ENCODE measurements around the gene CADPS2. TPM values are rescaled to one million over a fixed set of nuclear protein-coding genes. Genes with fewer than 3 reads are reported as not detected.
"Not testable (repeated sequence)": the region's sequence is repeated elsewhere in the genome, so short reads cannot be mapped to it uniquely, and the experiment has no call there.

CADPS2 gene
- polyA plus RNA-seq, 4 donors, result 38.1 to 59.8 (median 52.9) TPM

DNA sequence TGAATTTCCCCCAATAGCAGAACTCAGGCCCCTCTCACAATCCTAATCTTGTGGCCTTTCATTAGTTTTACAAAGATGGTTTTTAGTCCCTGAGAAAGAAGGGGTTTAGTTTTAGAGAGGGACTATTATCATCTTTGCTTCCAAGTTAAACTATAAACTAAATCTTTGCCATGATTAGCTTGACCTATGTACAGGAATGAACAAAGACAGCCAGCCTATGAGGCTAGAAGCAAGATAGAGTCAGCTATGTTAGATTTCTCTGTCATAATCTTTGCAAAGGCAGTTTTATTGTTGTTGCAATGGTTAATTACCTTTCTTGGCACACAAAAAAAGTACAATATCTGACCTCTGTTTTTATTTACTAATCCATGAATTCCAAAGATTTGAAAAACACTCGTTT is 206.4 kb downstream of the CADPS2 start:
- DNase-seq (ENCODE audit: low read depth in 4 of 4, low spot score in 3 of 4), result no peak

DNA sequence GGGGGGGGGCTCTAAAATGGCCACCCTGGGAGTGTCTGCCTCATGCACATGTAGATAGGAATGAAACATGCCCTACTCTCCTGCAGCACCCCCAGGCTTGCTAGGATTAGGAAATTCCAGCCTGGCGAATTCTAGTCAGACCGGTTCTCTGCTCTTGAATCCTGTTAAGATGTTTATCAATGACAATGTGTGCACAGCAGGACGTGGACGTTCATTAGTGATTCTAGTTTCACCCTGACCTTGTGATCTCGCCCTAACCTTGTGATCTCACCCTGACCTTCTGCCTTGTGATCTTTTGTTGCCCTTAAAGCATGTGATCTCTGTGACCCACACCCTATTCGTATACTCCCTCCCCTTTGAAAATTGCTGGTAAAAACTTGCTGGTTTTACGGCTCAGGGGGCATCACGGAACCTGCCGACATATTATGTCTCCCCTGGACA is 207.0 kb downstream of the CADPS2 start:
- not testable (repeated sequence) for DNase-seq (ENCODE audit: low read depth in 4 of 4, low spot score in 3 of 4)

DNA sequence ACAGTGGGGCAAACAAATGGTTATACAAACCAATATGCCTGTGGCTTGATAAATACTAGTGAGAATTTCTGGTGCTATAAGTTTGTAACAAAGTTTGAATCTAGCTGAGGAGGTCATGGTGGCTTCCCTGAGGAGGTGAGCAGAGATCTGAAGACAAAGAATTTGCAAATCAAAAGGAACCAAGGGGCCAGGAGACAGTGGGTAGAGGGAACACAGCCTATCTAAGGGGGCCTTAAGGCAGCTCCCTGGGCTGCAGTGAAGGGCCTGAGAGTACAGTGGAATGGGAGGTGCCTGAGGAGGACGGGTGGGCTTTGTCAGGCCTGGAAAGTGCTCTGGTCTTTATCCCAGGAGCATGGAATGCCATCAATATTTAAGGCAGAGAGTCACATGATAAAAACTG is 209.1 kb downstream of the CADPS2 start:
- DNase-seq (ENCODE audit: low read depth in 4 of 4, low spot score in 3 of 4), result no peak

DNA sequence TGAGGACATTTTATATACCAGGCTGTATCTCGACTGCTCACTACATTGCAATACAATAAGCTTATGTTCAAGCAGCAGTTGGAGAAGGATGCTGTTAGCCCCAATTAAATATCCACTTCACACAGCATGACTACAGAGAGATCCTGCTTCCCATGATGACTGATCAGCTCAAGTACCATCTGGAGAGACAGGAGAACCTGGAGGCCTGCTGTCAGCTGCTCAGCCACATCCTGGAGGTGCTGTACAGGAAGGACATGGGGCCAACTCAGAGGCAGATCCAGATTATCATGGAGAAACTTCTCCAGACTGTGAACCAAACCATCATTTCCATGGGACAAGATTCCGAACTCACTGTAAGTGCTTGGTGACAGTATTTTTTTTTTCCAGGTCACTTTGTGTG is 209.8 kb downstream of the CADPS2 start:
- DNase-seq (ENCODE audit: low read depth in 4 of 4, low spot score in 3 of 4), result no peak

DNA sequence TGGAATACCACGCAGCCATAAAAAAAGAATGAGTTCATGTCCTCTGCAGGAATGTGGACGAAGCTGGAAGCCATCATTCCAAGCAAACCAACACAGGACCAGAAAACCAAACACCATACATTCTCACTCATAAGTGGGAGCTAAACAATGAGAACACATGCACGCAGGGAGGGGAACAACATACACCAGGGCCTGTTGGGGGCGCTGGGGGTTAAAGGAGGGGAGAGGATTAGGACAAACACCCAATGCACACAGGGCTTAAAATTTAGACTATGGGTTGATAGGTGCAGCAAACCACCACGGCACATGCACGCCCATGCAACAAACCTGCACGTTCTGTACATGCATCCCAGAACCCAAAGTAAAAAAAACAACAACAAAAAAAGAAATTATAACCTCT is 210.6 kb downstream of the CADPS2 start:
- DNase-seq (ENCODE audit: low read depth in 4 of 4, low spot score in 3 of 4), result no peak

DNA sequence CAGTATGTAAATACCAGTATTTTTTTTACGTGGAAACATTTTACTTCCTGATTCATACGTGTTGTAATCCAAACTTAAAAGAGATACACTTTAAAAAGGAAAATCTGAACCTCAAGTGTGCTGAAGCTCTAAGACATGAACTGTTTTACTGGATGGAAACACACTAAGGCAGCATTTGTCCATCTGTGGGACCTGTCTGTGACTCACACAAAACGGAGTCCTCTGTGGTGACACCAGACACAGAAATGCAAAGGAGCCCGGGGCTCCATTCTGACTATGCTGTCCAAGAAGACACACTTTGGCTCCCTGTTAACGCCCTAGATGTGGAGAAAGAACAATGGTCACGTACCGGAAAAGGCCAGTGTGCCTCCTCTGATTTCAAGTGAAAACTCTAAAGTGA is 211.2 kb downstream of the CADPS2 start:
- DNase-seq (ENCODE audit: low read depth in 4 of 4, low spot score in 3 of 4), result no peak

DNA sequence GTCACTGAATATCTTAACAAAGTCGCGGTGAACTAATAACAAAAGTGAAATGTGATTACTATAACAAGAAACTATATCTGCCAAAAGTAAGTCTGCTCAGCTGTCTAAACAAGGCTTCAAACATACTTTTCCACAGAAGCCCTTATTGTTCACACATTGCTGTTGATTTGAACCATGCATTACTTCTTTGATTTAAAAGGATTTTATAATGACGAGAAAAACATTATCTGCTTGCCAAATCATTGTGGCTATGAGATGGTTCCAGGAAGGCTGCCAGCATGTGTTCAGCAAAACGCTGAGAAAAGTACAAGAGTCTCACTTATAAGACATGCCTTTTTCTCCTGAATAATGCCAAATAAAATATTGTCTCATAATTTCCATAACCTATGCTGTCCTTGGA is 211.8 kb downstream of the CADPS2 start:
- no peak for DNase-seq (ENCODE audit: low read depth in 4 of 4, low spot score in 3 of 4)

DNA sequence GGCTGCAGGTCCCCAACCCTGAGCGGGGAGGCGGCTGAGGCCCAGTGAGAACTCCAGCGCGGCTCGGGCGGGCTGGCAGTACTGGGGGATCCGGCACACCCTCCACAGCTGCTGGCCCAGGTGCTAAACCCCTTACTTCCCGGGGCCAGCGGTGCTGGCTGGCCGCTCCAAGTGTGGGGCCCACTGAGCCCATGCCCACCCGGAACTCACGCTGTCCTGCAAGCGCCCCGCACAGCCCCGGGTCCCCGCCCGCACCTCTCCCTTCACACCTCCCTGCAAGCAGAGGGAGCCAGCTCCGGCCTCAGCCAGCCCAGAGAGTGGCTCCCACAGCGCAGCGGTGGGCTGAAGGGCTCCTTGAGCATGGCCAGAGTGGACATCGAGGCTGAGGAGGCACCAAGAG is 212.3 kb downstream of the CADPS2 start:
- DNase-seq (ENCODE audit: low read depth in 4 of 4, low spot score in 3 of 4), result no peak

DNA sequence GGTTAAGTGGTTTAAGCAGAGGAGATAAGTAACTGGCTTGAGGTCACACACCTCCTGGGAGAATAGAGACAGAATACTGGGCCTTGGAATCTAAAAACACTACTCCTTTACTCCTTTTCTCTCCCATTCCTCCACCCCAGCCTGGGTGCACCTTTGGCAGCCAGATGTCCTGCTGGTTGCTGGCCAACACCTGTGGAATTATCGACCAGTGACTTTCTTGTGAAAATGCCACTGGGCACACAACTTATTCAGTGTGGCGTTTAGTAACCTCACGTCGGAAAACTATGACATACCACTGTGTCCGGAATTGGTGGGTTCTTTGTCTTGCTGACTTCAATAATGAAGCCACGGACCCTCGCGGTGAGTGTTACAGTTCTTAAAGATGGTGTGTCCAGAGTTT is 213.7 kb downstream of the CADPS2 start:
- no peak for DNase-seq (ENCODE audit: low read depth in 4 of 4, low spot score in 3 of 4)

DNA sequence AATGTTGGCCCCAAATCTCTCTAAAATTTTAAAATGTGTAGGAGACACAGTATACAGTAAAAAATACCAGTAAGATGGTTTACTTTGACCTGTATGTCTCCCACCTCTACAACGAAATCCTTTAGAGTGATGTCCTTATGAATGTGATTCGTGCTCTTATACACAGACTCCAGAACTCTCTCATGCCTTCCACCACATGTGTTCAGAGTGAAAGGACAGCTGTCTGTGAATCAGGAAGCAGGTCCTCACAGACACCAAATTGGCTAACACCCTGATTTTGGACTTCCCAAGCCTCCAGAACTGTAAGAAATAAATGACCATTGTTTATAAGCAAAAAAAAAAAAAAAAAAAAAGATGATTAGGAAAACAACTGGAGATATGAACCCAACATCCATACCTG is 222.5 kb downstream of the CADPS2 start:
- DNase-seq (ENCODE audit: low read depth in 4 of 4, low spot score in 3 of 4), result no peak

DNA sequence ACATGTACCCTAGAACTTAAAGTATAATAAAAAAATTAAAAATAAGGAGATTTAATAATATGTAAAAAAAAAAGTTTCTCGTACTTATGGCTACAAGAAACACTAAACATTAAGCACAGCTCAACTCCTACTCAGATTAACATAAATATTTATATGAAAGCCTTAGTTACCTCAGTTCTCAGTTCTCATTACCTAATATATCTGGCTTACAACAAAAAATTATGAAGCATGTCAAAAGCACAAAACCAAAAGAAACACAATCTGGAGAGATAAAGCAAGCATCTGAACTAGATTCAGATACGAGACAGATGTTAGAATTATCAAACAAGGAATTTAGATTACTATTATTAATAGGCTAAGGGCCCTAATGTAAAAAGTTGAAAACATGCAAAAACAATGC is 227.4 kb downstream of the CADPS2 start:
- DNase-seq (ENCODE audit: low read depth in 4 of 4, low spot score in 3 of 4), result no peak

DNA sequence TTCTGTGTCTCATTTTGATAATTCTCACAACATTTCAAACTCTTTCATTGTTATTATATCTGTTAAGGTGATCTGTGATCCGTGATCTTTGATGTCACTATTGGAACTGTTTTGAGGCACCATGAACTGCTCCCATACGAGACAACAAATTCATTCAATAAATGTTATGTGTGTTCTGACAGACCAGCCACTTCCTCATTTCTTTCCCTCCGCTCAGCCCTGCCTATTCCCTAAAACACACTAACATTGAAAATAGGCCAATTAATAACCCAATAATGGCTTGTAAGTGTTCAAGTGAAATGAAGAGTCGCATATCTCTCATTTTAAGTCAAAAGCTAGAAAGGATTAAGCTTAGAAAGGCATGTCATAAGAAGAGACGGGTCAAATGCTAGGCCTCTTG is 232.6 kb downstream of the CADPS2 start:
- no peak for DNase-seq (ENCODE audit: low read depth in 4 of 4, low spot score in 3 of 4)

DNA sequence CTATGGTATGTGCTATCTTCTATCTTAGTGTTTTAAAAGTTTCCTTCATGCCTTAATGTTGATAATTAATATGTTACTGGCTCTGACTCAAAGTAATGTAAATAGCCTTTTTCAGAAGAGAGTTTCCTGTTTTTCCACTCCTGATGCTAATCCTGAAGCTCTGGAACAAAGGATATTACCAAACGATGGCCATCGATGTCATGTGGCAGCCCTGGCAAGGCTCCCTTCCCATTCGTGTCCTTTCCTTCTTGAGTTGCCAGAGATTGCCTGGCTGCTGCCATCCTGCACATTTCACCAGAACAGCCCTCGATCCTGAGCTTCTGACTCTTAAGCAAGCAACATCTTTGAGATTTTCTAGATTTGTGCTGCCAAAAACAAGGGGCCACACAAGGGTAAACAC is 233.4 kb downstream of the CADPS2 start:
- DNase-seq (ENCODE audit: low read depth in 4 of 4, low spot score in 3 of 4), result no peak

DNA sequence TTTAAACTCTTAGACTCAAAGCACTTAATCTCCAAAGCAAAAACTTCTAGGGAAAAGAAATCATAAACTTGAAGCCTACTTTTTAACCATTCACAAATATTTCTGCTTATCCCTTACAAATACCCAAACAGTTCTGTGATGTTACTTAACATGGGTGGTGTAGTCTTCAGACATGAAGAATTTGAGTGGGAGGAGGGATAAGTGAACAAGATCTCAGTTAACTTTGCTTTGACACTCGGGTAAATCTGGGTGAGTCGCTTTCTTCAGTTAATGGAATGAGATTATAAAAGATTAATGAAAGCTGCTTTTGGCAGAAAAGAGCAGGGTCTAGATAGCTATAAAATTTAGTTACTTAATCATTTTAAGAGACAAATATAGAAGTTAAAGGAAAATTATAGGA is 234.8 kb downstream of the CADPS2 start:
- no peak for DNase-seq (ENCODE audit: low read depth in 4 of 4, low spot score in 3 of 4)

DNA sequence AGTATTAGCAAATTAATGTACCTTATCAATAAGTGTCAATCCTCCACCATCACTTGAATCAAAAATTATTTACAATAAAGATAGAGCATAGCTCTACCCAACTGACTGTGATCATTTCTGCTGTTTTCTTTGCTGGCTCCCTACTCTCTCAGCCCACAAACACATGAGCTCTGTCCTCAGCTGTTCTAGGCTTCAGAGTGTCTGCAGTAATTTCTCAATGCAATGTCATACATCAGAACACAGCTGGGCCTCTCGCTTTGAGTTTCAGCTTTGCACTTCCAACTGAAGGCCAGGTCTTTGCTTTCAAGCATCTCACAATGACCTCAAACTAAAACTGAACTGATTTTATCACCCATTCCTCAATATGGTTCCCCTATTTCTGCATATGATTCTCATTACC is 243.0 kb downstream of the CADPS2 start:
- DNase-seq (ENCODE audit: low read depth in 4 of 4, low spot score in 3 of 4), result no peak

DNA sequence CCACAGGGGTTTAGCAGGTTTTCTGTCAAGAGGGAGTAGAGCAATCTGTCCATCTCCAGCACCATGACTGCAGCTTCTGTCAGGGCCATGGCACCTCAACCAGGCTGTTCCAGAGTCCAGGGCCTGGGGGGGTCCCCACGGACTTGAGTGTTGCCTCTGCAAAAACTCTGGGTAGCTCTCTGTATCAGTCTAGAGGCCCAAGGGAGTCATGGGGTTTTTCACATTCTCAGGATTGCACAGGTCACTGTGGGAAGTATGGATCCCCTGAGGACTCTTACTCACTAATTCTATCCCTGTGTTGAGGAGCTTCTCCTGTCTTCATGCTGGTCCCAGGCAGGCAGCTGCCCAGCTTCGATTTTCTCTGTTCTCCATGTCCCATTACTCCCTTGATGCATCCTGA is 247.8 kb downstream of the CADPS2 start:
- no peak for DNase-seq (ENCODE audit: low read depth in 4 of 4, low spot score in 3 of 4)

DNA sequence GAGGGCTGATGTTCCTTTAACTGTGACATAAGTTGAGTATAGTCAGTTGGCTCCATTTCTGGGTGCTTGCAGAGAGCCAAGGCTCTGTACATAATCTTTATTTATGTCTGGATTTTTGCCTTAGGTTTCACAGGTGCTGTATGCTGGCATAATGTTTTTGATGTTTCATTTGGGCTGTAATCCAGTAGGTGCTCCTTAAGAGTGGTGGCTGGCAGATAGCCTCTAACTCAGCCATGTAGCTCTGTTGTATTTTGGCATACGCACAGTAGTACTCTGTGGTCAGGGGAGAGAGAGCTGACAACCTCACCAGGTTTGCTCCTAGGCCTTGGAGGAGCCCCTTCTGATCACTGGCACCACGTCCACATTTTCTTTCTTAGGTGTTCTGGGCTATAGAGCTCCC is 248.5 kb downstream of the CADPS2 start:
- no peak for DNase-seq (ENCODE audit: low read depth in 4 of 4, low spot score in 3 of 4)

DNA sequence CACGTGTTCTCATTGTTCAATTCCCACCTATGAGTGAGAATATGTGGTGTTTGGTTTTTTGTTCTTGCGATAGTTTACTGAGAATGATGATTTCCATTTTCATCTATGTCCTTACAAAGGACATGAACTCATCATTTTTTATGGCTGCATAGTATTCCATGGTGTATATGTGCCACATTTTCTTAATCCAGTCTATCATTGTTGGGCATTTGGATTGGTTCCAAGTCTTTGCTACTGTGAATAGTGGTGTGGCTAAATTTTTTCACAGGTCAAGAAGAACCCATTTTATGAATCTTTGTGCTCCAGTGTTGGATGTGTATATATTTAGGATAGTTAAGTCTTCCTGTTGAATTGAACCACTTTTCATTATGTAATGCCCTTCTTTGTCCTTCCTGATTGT is 250.8 kb downstream of the CADPS2 start:
- not testable (repeated sequence) for DNase-seq (ENCODE audit: low read depth in 4 of 4, low spot score in 3 of 4)

DNA sequence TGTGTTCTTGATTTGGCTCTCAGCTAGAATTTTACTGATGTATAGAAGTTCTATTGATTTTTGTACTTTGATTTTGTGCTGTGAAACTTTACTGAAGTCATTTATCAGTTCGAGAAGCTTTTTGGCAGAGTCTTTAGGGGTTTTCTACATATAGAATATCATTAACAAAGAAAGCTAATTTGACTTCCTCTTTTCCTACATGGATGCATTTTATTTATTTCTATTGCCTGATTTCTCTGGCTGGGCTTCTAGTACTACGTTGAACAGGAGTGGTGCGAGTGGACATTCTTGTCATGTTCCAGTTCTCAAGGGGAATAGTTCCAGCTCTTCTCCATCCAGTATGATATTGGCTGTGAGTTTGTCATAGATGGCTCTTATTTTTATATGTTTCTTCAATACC is 252.8 kb downstream of the CADPS2 start:
- no peak for DNase-seq (ENCODE audit: low read depth in 4 of 4, low spot score in 3 of 4)

DNA sequence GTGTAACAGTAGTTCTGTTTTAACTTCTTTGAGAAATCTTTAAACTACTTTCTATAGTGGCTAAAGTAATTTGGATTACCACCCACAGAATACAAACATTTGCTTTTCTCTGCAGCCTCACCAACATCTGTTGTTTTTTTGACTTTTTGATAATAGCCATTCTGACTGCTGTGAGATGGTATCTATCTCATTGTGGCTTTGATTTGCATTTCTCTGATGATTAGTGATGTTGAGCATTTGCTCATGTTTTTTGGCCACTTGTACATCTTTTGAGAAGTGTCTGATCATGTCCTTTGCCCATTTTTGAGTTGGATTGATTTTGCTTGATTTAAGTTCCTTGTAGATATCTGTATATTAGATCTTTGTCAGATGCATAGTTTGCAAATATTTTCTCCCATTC is 254.0 kb downstream of the CADPS2 start:
- no peak for DNase-seq (ENCODE audit: low read depth in 4 of 4, low spot score in 3 of 4)

DNA sequence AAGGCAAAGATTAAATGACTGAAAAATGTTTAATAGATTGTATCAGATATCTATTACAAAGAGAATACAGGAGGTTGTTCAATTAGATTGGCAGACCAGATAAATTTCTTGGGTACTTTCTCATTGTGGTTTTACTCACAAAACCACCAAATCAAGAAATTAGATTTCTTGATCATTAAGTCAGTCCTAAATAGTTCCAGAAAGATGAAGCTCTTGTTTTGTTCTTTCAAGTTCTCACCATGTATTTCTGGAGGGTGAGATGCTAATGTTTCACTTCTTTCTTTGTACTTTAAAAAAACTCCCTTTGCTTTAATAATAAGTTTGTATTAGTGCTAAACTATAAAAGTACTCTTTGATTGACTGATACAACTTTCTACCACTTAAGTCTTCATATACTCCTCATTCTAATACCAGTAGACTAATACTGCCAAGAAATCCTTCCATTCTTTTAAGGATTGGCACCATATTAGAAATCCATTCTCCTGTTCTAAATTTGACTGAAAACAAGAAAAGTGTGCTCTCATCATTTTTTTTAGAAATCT is 256.8 kb downstream of the CADPS2 start:
- no peak for DNase-seq (ENCODE audit: low read depth in 4 of 4, low spot score in 3 of 4)

DNA sequence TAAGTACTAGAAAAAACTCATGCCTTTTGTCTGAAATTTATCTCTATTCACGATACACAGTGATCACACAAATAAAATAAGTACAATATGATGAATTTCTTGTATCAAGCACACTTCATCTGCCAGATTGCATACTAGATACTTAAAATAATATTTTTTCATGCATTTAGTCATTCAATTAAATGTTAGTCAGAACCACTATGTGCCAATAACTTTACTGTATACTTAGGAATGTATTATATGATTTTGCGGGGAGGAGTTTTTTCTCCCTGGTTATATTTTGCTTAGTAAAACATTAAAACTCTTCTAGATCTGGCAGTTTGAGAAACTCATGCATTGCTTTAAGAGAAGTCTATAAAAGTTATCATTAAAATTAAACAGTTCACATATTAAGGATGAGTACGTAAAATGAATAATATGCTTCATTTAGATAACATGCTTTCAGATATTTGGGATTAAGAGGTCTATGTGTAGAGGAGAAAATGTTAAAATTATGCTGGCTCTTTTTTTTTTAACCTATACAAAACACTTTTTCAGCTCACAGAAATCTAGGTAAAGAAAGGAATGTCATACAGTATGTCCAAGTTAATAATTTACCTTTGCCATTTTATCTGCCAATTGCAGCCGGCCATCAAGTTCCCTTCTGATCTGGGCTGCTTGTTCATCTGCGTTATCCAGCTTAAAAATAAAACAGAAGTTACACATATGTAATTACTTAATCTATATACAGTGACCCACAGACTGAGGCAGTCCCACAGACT is 257.4 kb downstream of the CADPS2 start:
- DNase-seq (ENCODE audit: low read depth in 4 of 4, low spot score in 3 of 4), result no peak

DNA sequence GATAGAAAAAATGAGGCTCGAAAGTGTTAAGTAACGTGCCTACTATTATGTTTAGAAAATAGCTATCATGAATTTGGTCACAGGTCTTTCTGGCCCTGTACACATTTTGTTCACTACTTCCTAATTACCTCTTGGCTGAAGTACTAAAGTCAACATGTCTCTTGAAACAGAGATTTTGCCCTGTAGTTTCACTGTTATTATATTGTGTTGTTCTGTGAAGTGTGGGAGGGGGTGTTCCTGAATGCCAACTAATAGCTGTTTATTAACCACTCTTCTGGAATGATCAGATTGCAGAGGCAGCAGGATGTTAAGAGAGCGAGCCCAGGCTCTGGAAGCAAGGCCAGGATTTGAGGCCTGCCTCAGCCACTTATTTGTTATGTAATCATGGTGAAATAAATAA is 259.5 kb downstream of the CADPS2 start:
- peak in 1 of 4 donors; percentile 8 for DNase-seq (ENCODE audit: low read depth in 4 of 4, low spot score in 3 of 4)
